Osteoblast (primary cell): Measurements from ENCODE around the gene OSBPL5. TPM values are rescaled to one million over a fixed set of nuclear protein-coding genes. Genes with fewer than 3 reads are reported as not detected.
"Not testable (repeated sequence)": the region's sequence is repeated elsewhere in the genome, so short reads cannot be mapped to it uniquely, and the experiment has no call there.

Experiments
- DNase-seq: peaks from one replicate; pipeline ENCODE4 v3.0.0; 2011; ENCODE audit warnings: low spot score, mixed read lengths; ENCODE audit not compliant: insufficient read length; ENCODE audit errors: missing footprints
- H2AFZ ChIP-seq: 2 replicates; pipeline ENCODE4 v1.6.0; 2011; ENCODE audit warnings: mild to moderate bottlenecking, low read length
- H3K27ac ChIP-seq: 2 replicates; pipeline ENCODE4 v1.5.1; 2011; ENCODE audit warnings: mild to moderate bottlenecking, low read depth, low read length, moderate library complexity
- H3K27me3 ChIP-seq: 2 replicates; pipeline ENCODE4 v1.6.0; 2012; ENCODE audit warnings: mild to moderate bottlenecking, control low read depth, inconsistent platforms, low read length, moderate library complexity; ENCODE audit not compliant: insufficient read depth
- H3K36me3 ChIP-seq: 2 replicates; pipeline ENCODE4 v1.5.1; 2011; ENCODE audit warnings: mild to moderate bottlenecking, low read length, control low read depth, moderate library complexity; ENCODE audit not compliant: insufficient read depth
- H3K4me1 ChIP-seq: 2 replicates; pipeline ENCODE4 v1.5.1; 2011; ENCODE audit warnings: mild to moderate bottlenecking, low read length, control low read depth, moderate library complexity; ENCODE audit not compliant: insufficient read depth
- H3K4me2 ChIP-seq: 2 replicates; pipeline ENCODE4 v1.6.0; 2011; ENCODE audit warnings: mild to moderate bottlenecking, low read length; ENCODE audit not compliant: insufficient read depth
- H3K4me3 ChIP-seq: fragments of 200-600 bp; sonication (generic); 3 replicates; pipeline ENCODE4 v1.5.1; 2012; ENCODE audit warnings: mild to moderate bottlenecking, low read length, inconsistent platforms; ENCODE audit not compliant: insufficient read depth
- H3K79me2 ChIP-seq: 2 replicates; pipeline ENCODE4 v1.6.0; 2012; ENCODE audit warnings: mild to moderate bottlenecking, low read length, control low read depth, inconsistent platforms; ENCODE audit not compliant: insufficient read depth
- H3K9me3 ChIP-seq: 2 replicates; pipeline ENCODE4 v1.5.1; 2011; ENCODE audit warnings: low read depth, low read length, control low read depth
- H4K20me1 ChIP-seq: 2 replicates; pipeline ENCODE4 v1.6.0; 2012; ENCODE audit warnings: mild to moderate bottlenecking, low read length, control low read depth; ENCODE audit not compliant: insufficient read depth
- CTCF ChIP-seq: IDR thresholded peaks from 2 replicates; pipeline ENCODE4 v1.5.1; 2011; ENCODE audit warnings: mild to moderate bottlenecking, low read depth, low read length, moderate library complexity; ENCODE audit errors: extremely low read depth
- total RNA-seq: library from RNA; depleted of rRNA; stranded (reverse); fragments of >200 nt; gene quantifications from 2 replicates; pipeline ENCODE4 v1.2.3, GENCODE V29; 2012

The OSBPL5 gene
- total RNA-seq, 1 donor = 49.9 TPM

- H3K9me3 ChIP-seq = no peaks in the 10 kb centered on the region
- no peaks in the 10 kb centered on the region for H3K27me3 ChIP-seq
- H3K36me3 ChIP-seq = no peaks in the 10 kb centered on the region
- no peaks in the 10 kb centered on the region for H3K79me2 ChIP-seq
- H3K4me2 ChIP-seq = no peak overlapping the region
- no peak for DNase-seq
- no peaks in the 10 kb centered on the region for H4K20me1 ChIP-seq
- H3K4me1 ChIP-seq = no peaks in the 10 kb centered on the region
- no peak overlapping the region for H2AFZ ChIP-seq
- TF ChIP-seq CTCF = no peak
- no peak overlapping the region for H3K27ac ChIP-seq
- H3K4me3 ChIP-seq = no peak overlapping the region
Observed at GRCh38 chr11:3077189-3077836, 87.8 kb downstream of the OSBPL5 start.

- H3K4me3 ChIP-seq = no peak overlapping the region
- DNase-seq = peak; percentile 45
- H3K4me1 ChIP-seq = no peaks in the 10 kb centered on the region
- no peak overlapping the region for H2AFZ ChIP-seq
- H3K79me2 ChIP-seq = no peaks in the 10 kb centered on the region
- no peak overlapping the region for H3K4me2 ChIP-seq
- H3K27ac ChIP-seq = no peak overlapping the region
- no peak for TF ChIP-seq CTCF
- no peaks in the 10 kb centered on the region for H3K9me3 ChIP-seq
- H4K20me1 ChIP-seq = no peaks in the 10 kb centered on the region
- no peaks in the 10 kb centered on the region for H3K27me3 ChIP-seq
- H3K36me3 ChIP-seq = no peaks in the 10 kb centered on the region
Observed at GRCh38 chr11:3074912-3075589, 90.1 kb downstream of the OSBPL5 start.

- no peaks in the 10 kb centered on the region for H4K20me1 ChIP-seq
- H3K36me3 ChIP-seq = no peaks in the 10 kb centered on the region
- H3K9me3 ChIP-seq = no peaks in the 10 kb centered on the region
- no peak overlapping the region for H3K27ac ChIP-seq
- no peaks in the 10 kb centered on the region for H3K4me1 ChIP-seq
- no peak overlapping the region for H3K4me2 ChIP-seq
- H2AFZ ChIP-seq = no peak overlapping the region
- H3K79me2 ChIP-seq = no peaks in the 10 kb centered on the region
- DNase-seq = peak; percentile 27
- TF ChIP-seq CTCF = no peak
- H3K27me3 ChIP-seq = no peaks in the 10 kb centered on the region
- no peak overlapping the region for H3K4me3 ChIP-seq
Observed at GRCh38 chr11:3073029-3073435, 92.1 kb downstream of the OSBPL5 start.

- Histone ChIP-seq H3K36me3 (no peaks in the 10 kb centered on the region), H3K79me2 (no peaks in the 10 kb centered on the region), H3K27ac (no peak overlapping the region), H2AFZ (no peak overlapping the region), H3K4me1 (no peaks in the 10 kb centered on the region), H3K27me3 (no peaks in the 10 kb centered on the region), H3K4me3 (no peak overlapping the region), H3K4me2 (no peak overlapping the region), H4K20me1 (no peaks in the 10 kb centered on the region), H3K9me3 (no peaks in the 10 kb centered on the region)
- no peak for TF ChIP-seq CTCF
- DNase-seq = no peak
Observed at GRCh38 chr11:3069425-3069824, 95.7 kb downstream of the OSBPL5 start.

GRCh38 chr11:3066308-3066707, 98.8 kb downstream of the OSBPL5 start:
- not testable (repeated sequence) for H3K36me3 ChIP-seq, H3K4me2 ChIP-seq, H4K20me1 ChIP-seq, H3K4me1 ChIP-seq, H3K27ac ChIP-seq, H3K4me3 ChIP-seq, H3K9me3 ChIP-seq, H2AFZ ChIP-seq, DNase-seq, H3K79me2 ChIP-seq, H3K27me3 ChIP-seq

GRCh38 chr11:3064709-3065108, 100.4 kb downstream of the OSBPL5 start:
- H3K4me3 ChIP-seq, DNase-seq, H2AFZ ChIP-seq, H3K4me2 ChIP-seq, H3K27ac ChIP-seq, H3K27me3 ChIP-seq, H3K9me3 ChIP-seq, H3K79me2 ChIP-seq, H4K20me1 ChIP-seq, H3K36me3 ChIP-seq, H3K4me1 ChIP-seq: not testable (repeated sequence)
